HEK293 (cell line): ENCODE results near the gene STK26.

Experiments used
- CTCF ChIA-PET: fragments of 350-600 bp; formaldehyde crosslinking; extraction: SDS; loops from one replicate; lab custom pipeline; 2021; ENCODE audit warnings: antibody characterized with exemption; lab: Yijun Ruan, JAX
- POLR2A ChIA-PET: fragments of 300-600 bp; formaldehyde crosslinking; extraction: SDS; loops from one replicate; lab custom pipeline; 2020; ENCODE audit warnings: antibody characterized with exemption, inconsistent platforms; lab: Yijun Ruan, JAX
- H3K27ac ChIP-seq: fragments of 200-500 bp; sonication (Bioruptor generic); 2 replicates; pipeline ENCODE4 v1.5.1; 2014; ENCODE audit warnings: low read depth, low read length, control low read depth, inconsistent platforms; ENCODE audit errors: extremely low read depth
- H3K36me3 ChIP-seq, 2 experiments: fragments of 200-500 bp in 1 of 2; sonication (Bioruptor generic) in 1 of 2; 1 replicate in 1 of 2; 2 replicates in 1 of 2; pipeline ENCODE4 v1.5.1; 2014 to 2017; ENCODE audit warnings: inconsistent platforms in 2 of 2, low read length in 2 of 2; ENCODE audit not compliant: control insufficient read depth in 2 of 2, insufficient read depth in 1 of 2
- H3K4me1 ChIP-seq: fragments of 200-500 bp; sonication (Bioruptor generic); 2 replicates; pipeline ENCODE4 v1.5.1; 2014; ENCODE audit warnings: mild to moderate bottlenecking, low read length, inconsistent platforms; ENCODE audit not compliant: control insufficient read depth, insufficient read depth
- H3K4me3 ChIP-seq: 2 replicates; pipeline ENCODE4 v1.5.1; 2011; ENCODE audit warnings: low read depth, mild to moderate bottlenecking, control low read depth, low read length, moderate library complexity
- H3K9me3 ChIP-seq: fragments of 200-500 bp; sonication (Bioruptor generic); 2 replicates; pipeline ENCODE4 v1.5.1; 2014; ENCODE audit warnings: low read depth, low read length, inconsistent platforms; ENCODE audit not compliant: control insufficient read depth, insufficient read depth
- BCL6B ChIP-seq: fragments of 450-650 bp; formaldehyde crosslinking; IDR thresholded peaks from 2 replicates; pipeline ENCODE4 v1.5.1; 2017; ENCODE audit warnings: missing biosample characterization, missing genetic modification characterization
- ELK4 ChIP-seq: IDR thresholded peaks from 2 replicates; pipeline ENCODE4 v1.6.1; 2011; ENCODE audit warnings: mild to moderate bottlenecking, low read depth, low read length, borderline replicate concordance
- HOXC10 ChIP-seq: sonication (generic); formaldehyde crosslinking; IDR thresholded peaks from 2 replicates; pipeline ENCODE4 v1.8.1; 2023; ENCODE audit warnings: mild to moderate bottlenecking, missing genetic modification reagents
- MZF1 ChIP-seq: fragments of 450-650 bp; formaldehyde crosslinking; IDR thresholded peaks from 2 replicates; pipeline ENCODE4 v1.5.1; 2017; ENCODE audit warnings: missing biosample characterization, missing genetic modification characterization, borderline replicate concordance
- PRDM10 ChIP-seq: fragments of 450-650 bp; formaldehyde crosslinking; IDR thresholded peaks from 2 replicates; pipeline ENCODE4 v1.5.1; 2016; ENCODE audit warnings: missing biosample characterization, missing genetic modification characterization
- RBAK ChIP-seq: fragments of 450-650 bp; formaldehyde crosslinking; IDR thresholded peaks from 2 replicates; pipeline ENCODE4 v1.5.1; 2016; ENCODE audit warnings: missing biosample characterization, missing genetic modification characterization
- SALL2 ChIP-seq: fragments of 450-650 bp; formaldehyde crosslinking; IDR thresholded peaks from 2 replicates; pipeline ENCODE4 v1.5.0; 2017; ENCODE audit warnings: missing biosample characterization, mild to moderate bottlenecking, missing genetic modification characterization, borderline replicate concordance
- YY1 ChIP-seq: fragments of 450-650 bp; formaldehyde crosslinking; IDR thresholded peaks from 2 replicates; pipeline ENCODE4 v1.5.1; 2018; ENCODE audit warnings: missing biosample characterization, missing genetic modification characterization
- ZBTB1 ChIP-seq: fragments of 450-650 bp; formaldehyde crosslinking; IDR thresholded peaks from 2 replicates; pipeline ENCODE4 v1.5.1; 2016; ENCODE audit warnings: missing biosample characterization, missing genetic modification characterization
- ZBTB17 ChIP-seq: fragments of 450-650 bp; formaldehyde crosslinking; IDR thresholded peaks from 2 replicates; pipeline ENCODE4 v1.5.1; 2016; ENCODE audit warnings: missing biosample characterization, missing genetic modification characterization
- ZBTB20 ChIP-seq: fragments of 450-650 bp; formaldehyde crosslinking; IDR thresholded peaks from 2 replicates; pipeline ENCODE4 v1.5.1; 2016; ENCODE audit warnings: missing biosample characterization, missing genetic modification characterization
- ZBTB49 ChIP-seq: fragments of 450-650 bp; formaldehyde crosslinking; IDR thresholded peaks from 2 replicates; pipeline ENCODE4 v1.5.1; 2016; ENCODE audit warnings: missing biosample characterization, missing genetic modification characterization, low read depth
- ZFHX2 ChIP-seq: fragments of 450-650 bp; formaldehyde crosslinking; conservative IDR thresholded peaks from 2 replicates; pipeline ENCODE4 v1.5.1; 2016; ENCODE audit warnings: missing biosample characterization, missing genetic modification characterization
- ZNF138 ChIP-seq: fragments of 450-650 bp; formaldehyde crosslinking; IDR thresholded peaks from 2 replicates; pipeline ENCODE4 v1.5.1; 2016; ENCODE audit warnings: missing biosample characterization, missing genetic modification characterization, borderline replicate concordance
- ZNF148 ChIP-seq: fragments of 450-650 bp; formaldehyde crosslinking; IDR thresholded peaks from 2 replicates; pipeline ENCODE4 v1.5.0; 2017; ENCODE audit warnings: missing biosample characterization, missing genetic modification characterization, borderline replicate concordance
- ZNF433 ChIP-seq: fragments of 450-650 bp; formaldehyde crosslinking; IDR thresholded peaks from 2 replicates; pipeline ENCODE4 v1.5.1; 2016; ENCODE audit warnings: missing biosample characterization, missing genetic modification characterization, low read depth
- ZNF529 ChIP-seq: fragments of 450-650 bp; formaldehyde crosslinking; IDR thresholded peaks from 2 replicates; pipeline ENCODE4 v1.5.1; 2017; ENCODE audit warnings: missing genetic modification characterization, missing biosample characterization; ENCODE audit not compliant: insufficient replicate concordance
- ZNF558 ChIP-seq: fragments of 450-650 bp; formaldehyde crosslinking; IDR thresholded peaks from 2 replicates; pipeline ENCODE4 v1.5.1; 2016; ENCODE audit warnings: missing biosample characterization, missing genetic modification characterization
- ZNF560 ChIP-seq: fragments of 450-650 bp; formaldehyde crosslinking; IDR thresholded peaks from 2 replicates; pipeline ENCODE4 v1.5.1; 2017; ENCODE audit warnings: missing biosample characterization, missing genetic modification characterization, borderline replicate concordance
- ZNF623 ChIP-seq: fragments of 450-650 bp; formaldehyde crosslinking; IDR thresholded peaks from 2 replicates; pipeline ENCODE4 v1.5.1; 2016; ENCODE audit warnings: missing biosample characterization, missing genetic modification characterization
- ZNF660 ChIP-seq: fragments of 450-650 bp; IDR thresholded peaks from 2 replicates; pipeline ENCODE4 v1.5.1; 2018; ENCODE audit warnings: missing biosample characterization, mild to moderate bottlenecking, missing genetic modification characterization

STK26 gene

GRCh38 chrX:132115792-132116191, 92.7 kb downstream of the STK26 start:
- Histone ChIP-seq H3K4me1 (no peaks in the 10 kb centered on the region), H3K27ac (no peak overlapping the region), H3K4me3 (no peak overlapping the region), H3K36me3 (no peaks in the 10 kb centered on the region), H3K9me3 (no peaks in the 10 kb centered on the region)
- CTCF ChIA-PET = interaction anchor here (1.1 kb wide), 1 partner anchor 23 kb away, joined by 3 read pairs; no protein-coding TSS in a partner anchor
- TF ChIP-seq ZNF660 (tag by site-specific recombination) = no peak
- TF ChIP-seq ZNF433 = no peak
- no peak for TF ChIP-seq ZBTB1 (tag by site-specific recombination)
- no peak for TF ChIP-seq ELK4
- no peak for TF ChIP-seq ZBTB17 (tag by site-specific recombination)
- POLR2A ChIA-PET = no interaction called here

- Histone ChIP-seq H3K36me3 (no peaks in the 10 kb centered on the region), H3K27ac (no peak overlapping the region), H3K9me3 (no peaks in the 10 kb centered on the region), H3K4me1 (no peaks in the 10 kb centered on the region), H3K4me3 (no peak overlapping the region)
- CTCF ChIA-PET = interaction anchor here (0.7 to 1.1 kb wide), 2 partner anchors 26 to 656 kb away, joined by 3 to 5 read pairs; no protein-coding TSS in a partner anchor
- POLR2A ChIA-PET = no interaction called here
- TF ChIP-seq PRDM10 (tag by site-specific recombination) = no peak
- TF ChIP-seq ZNF138 (tag by site-specific recombination) = no peak
- no peak for TF ChIP-seq ZBTB20
- no peak for TF ChIP-seq ZFHX2 (tag by site-specific recombination)
- no peak for TF ChIP-seq ZNF558 (tag by site-specific recombination)
- no peak for TF ChIP-seq ZNF148 (tag by site-specific recombination)
- TF ChIP-seq RBAK (tag by site-specific recombination) = no peak
- no peak for TF ChIP-seq MZF1 (tag by site-specific recombination)
- no peak for TF ChIP-seq ZNF529 (tag by site-specific recombination)
- TF ChIP-seq SALL2 (tag by site-specific recombination) = no peak
- TF ChIP-seq BCL6B (tag by site-specific recombination) = no peak
- TF ChIP-seq ZBTB49 (tag by site-specific recombination) = no peak
- TF ChIP-seq HOXC10 (CRISPR knock-in tag) = no peak
- no peak for TF ChIP-seq ZNF623 (tag by site-specific recombination)
- TF ChIP-seq ZNF560 = no peak
- no peak for TF ChIP-seq YY1 (tag by site-specific recombination)
These were observed 95.3 kb downstream of the STK26 start for GRCh38 chrX:132118358-132118757.
